Fibroblast of lung (primary cell): ENCODE measurements around the gene DDR1.

Source experiments
- CTCF ChIP-seq, 2 donors: IDR thresholded peaks in 1 of 2; conservative IDR thresholded peaks in 1 of 2; 1 replicate in 1 of 2; 2 replicates in 1 of 2; pipeline ENCODE4 v1.5.1; 2011 to 2012; ENCODE audit warnings: low read length in 2 of 2, control low read depth in 1 of 2, inconsistent platforms in 1 of 2, low read depth in 1 of 2, mild to moderate bottlenecking in 1 of 2
- EZH2 ChIP-seq: IDR thresholded peaks from 2 replicates; pipeline ENCODE4 v1.5.1; 2012; ENCODE audit warnings: low read length, control low read depth, mild to moderate bottlenecking; ENCODE audit errors: missing control alignments

- TF ChIP-seq CTCF (conservative IDR thresholded peaks at IDR 0.05 in 1 of 2, IDR thresholded peaks at IDR 0.05 in 1 of 2; ENCODE audit: low read depth in 1 of 2, low read length in 2 of 2) (no peak), EZH2 (no peak)
Measured at GRCh38 chr6:30896541-30896940, 12.2 kb downstream of the DDR1 start.
